Bronchial epithelial cell (primary cell): Measurements from ENCODE around the gene ZNF565. TPM values are rescaled to one million over a fixed set of nuclear protein-coding genes. Genes with fewer than 3 reads are reported as not detected.
"Not testable (repeated sequence)": the region's sequence is repeated elsewhere in the genome, so short reads cannot be mapped to it uniquely, and the experiment has no call there.

ENCODE experiments used
- DNase-seq: peaks from one replicate; pipeline ENCODE4 v3.0.0-alpha.2; 2010; ENCODE audit warnings: low read depth
- FAIRE-seq: peaks from 2 replicates; lab custom pipeline; 2011; peaks lifted over from hg19 to GRCh38; lab: Jason Lieb, UNC
- H3K27me3 ChIP-seq: 2 replicates; pipeline ENCODE4 v1.5.1; 2011; ENCODE audit warnings: low read length; ENCODE audit not compliant: control insufficient read depth, insufficient read depth
- H3K36me3 ChIP-seq: 2 replicates; pipeline ENCODE4 v1.5.1; 2011; ENCODE audit warnings: low read length; ENCODE audit not compliant: control insufficient read depth, insufficient read depth
- H3K4me3 ChIP-seq: 2 replicates; pipeline ENCODE4 v1.5.1; 2011; ENCODE audit warnings: mild to moderate bottlenecking, low read depth, low read length, control low read depth
- CTCF ChIP-seq: IDR thresholded peaks from 2 replicates; pipeline ENCODE4 v1.5.1; 2011; ENCODE audit warnings: mild to moderate bottlenecking, moderate library complexity, low read length, control low read depth, inconsistent platforms; ENCODE audit not compliant: insufficient read depth, severe bottlenecking
- total RNA-seq: library from RNA; depleted of rRNA; stranded (reverse); fragments of >200 nt; gene quantifications from 2 replicates; pipeline ENCODE4 v1.2.1, GENCODE V29; 2014

The ZNF565 gene
- total RNA-seq, 1 donor from 2014 or later: 8.2 TPM

GRCh38 chr19:36136964-36137686 is 77.3 kb downstream of the ZNF565 start:
- DNase-seq: peak; percentile 95
- Histone ChIP-seq H3K4me3 (no peak overlapping the region), H3K36me3 (peaks cover 4% of the 10 kb centered on the region), H3K27me3 (no peaks in the 10 kb centered on the region)
- no peak for TF ChIP-seq CTCF
- FAIRE-seq: peak; percentile 87

- FAIRE-seq, H3K27me3 ChIP-seq, DNase-seq, H3K36me3 ChIP-seq, H3K4me3 ChIP-seq: not testable (repeated sequence)
Observed at GRCh38 chr19:36134867-36135266, 79.6 kb downstream of the ZNF565 start.

Other genes with a start within 250 kb of the ZNF565 start
- gene SDHAF1, start 219.5 kb downstream of the ZNF565 start, total RNA-seq: 17.5 and 25.3 TPM in 2 replicates
- gene SYNE4, start 205.9 kb downstream of the ZNF565 start, total RNA-seq: 3.4 and 3.6 TPM in 2 replicates
- 14.2 and 16.6 TPM in 2 replicates for gene ALKBH6, start 200.5 kb downstream of the ZNF565 start, total RNA-seq
- gene CLIP3, start 181.8 kb downstream of the ZNF565 start, total RNA-seq: under 0.01 and 0.13 TPM in 2 replicates
- 2.0 and 2.1 TPM in 2 replicates for gene THAP8, start 160.4 kb downstream of the ZNF565 start, total RNA-seq
- 0.26 TPM in 2 replicates for gene WDR62, start 159.8 kb downstream of the ZNF565 start, total RNA-seq
- gene OVOL3, start 103.5 kb downstream of the ZNF565 start, total RNA-seq: not detected in 2 replicates
- 68.2 and 107 TPM in 2 replicates for gene POLR2I, start 99.8 kb downstream of the ZNF565 start, total RNA-seq
- gene TBCB, start 99.2 kb downstream of the ZNF565 start, total RNA-seq: 132 and 152 TPM in 2 replicates
- gene CAPNS1, start 74.6 kb downstream of the ZNF565 start, total RNA-seq: 240 and 418 TPM in 2 replicates
- gene COX7A1, start 62.2 kb downstream of the ZNF565 start, total RNA-seq: 0.64 and 1.6 TPM in 2 replicates
- gene ZNF146, start 441 bp upstream of the ZNF565 start, total RNA-seq: 139 and 161 TPM in 2 replicates
- 1.6 and 2.6 TPM in 2 replicates for gene ZFP14, start 164.5 kb upstream of the ZNF565 start, total RNA-seq
- gene ZFP82, start 204.0 kb upstream of the ZNF565 start, total RNA-seq: 3.5 and 4.2 TPM in 2 replicates